ENCODE measurements around the gene LRRK1. TPM values are rescaled to one million over a fixed set of nuclear protein-coding genes. Genes with fewer than 3 reads are reported as not detected.

The LRRK1 gene
- total RNA-seq, 1 donor from 2014 or later, result 3.0 TPM

GRCh38 chr15:101060576-101061551 is 141.7 kb downstream of the LRRK1 start:
- H3K4me1 ChIP-seq, result peaks cover 15% of the 10 kb centered on the region
- H3K9me3 ChIP-seq (replicated peaks), result no peaks in the 10 kb centered on the region
- no peak overlapping the region for H3K27ac ChIP-seq (replicated peaks)
- TF ChIP-seq CTCF (IDR thresholded peaks at IDR 0.05; ENCODE audit: borderline replicate concordance), result no peak
- H3K27me3 ChIP-seq (ENCODE audit: low read depth), result no peaks in the 10 kb centered on the region
- peaks cover 23% of the 10 kb centered on the region for H3K36me3 ChIP-seq
- DNase-seq, result no peak
- H3K4me3 ChIP-seq, result no peak overlapping the region
- intact Hi-C loops (cut with micrococcal nuclease), result no loop called here

DNA sequence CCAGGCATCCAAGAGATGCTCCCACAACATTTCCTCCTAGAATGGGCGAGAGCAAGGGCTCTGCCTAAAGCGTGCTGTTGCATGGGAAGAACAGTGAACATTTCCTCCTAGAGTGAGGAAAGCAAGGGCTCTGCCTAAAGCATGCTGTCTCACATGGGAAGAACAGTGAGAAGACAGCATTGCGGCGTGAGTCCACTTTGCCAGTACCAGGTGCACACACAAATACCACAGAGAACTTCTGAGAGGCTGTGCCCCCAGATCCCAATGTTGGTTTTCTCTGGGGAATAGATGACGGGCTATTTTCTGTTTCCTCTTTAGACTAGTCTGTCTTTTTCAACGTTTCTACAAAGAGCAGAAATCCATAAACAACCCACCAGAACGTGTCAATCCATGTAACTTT is 142.9 kb downstream of the LRRK1 start:
- Histone ChIP-seq H3K4me1 (peaks cover 15% of the 10 kb centered on the region), H3K4me3 (no peak overlapping the region), H3K36me3 (peaks cover 23% of the 10 kb centered on the region), H3K9me3 (replicated peaks) (no peaks in the 10 kb centered on the region), H3K27me3 (ENCODE audit: low read depth) (no peaks in the 10 kb centered on the region), H3K27ac (replicated peaks) (no peak overlapping the region)
- no peak for TF ChIP-seq CTCF (IDR thresholded peaks at IDR 0.05; ENCODE audit: borderline replicate concordance)
- DNase-seq, result no peak
- intact Hi-C loops (cut with micrococcal nuclease), result no loop called here

- Histone ChIP-seq H3K4me1 (peaks cover 16% of the 10 kb centered on the region), H3K27me3 (ENCODE audit: low read depth) (no peaks in the 10 kb centered on the region), H3K36me3 (peaks cover 23% of the 10 kb centered on the region), H3K27ac (replicated peaks) (no peak overlapping the region), H3K9me3 (replicated peaks) (no peaks in the 10 kb centered on the region), H3K4me3 (no peak overlapping the region)
- intact Hi-C loops (cut with micrococcal nuclease), result no loop called here
- no peak for DNase-seq
- TF ChIP-seq CTCF (IDR thresholded peaks at IDR 0.05; ENCODE audit: borderline replicate concordance), result no peak
Observed at GRCh38 chr15:101062471-101063171, 143.5 kb downstream of the LRRK1 start.

DNA sequence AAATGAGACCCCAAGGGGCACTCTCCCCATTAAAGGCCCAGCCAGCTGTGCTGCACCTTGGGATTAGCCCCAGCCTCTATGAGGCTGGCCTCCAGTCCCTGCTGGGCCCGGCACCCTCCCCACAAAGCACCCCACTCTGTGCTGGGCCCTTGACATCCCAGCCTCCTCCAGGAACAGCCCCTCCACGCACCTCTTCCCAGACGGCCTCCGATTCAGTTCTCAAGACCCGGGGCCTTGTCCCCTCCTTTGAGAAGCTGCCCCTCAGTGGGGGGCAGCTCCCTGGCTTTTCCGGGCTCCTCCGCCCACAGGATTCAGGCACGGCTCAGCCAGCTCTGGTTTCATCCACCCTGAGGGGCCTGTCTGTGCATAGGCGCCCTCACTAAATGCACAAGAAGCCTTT is 144.1 kb downstream of the LRRK1 start:
- Histone ChIP-seq H3K4me1 (peaks cover 22% of the 10 kb centered on the region), H3K9me3 (replicated peaks) (no peaks in the 10 kb centered on the region), H3K27ac (replicated peaks) (no peak overlapping the region), H3K4me3 (no peak overlapping the region), H3K27me3 (ENCODE audit: low read depth) (no peaks in the 10 kb centered on the region), H3K36me3 (peaks cover 23% of the 10 kb centered on the region)
- intact Hi-C loops (cut with micrococcal nuclease), result no loop called here
- no peak for TF ChIP-seq CTCF (IDR thresholded peaks at IDR 0.05; ENCODE audit: borderline replicate concordance)
- DNase-seq, result no peak

DNA sequence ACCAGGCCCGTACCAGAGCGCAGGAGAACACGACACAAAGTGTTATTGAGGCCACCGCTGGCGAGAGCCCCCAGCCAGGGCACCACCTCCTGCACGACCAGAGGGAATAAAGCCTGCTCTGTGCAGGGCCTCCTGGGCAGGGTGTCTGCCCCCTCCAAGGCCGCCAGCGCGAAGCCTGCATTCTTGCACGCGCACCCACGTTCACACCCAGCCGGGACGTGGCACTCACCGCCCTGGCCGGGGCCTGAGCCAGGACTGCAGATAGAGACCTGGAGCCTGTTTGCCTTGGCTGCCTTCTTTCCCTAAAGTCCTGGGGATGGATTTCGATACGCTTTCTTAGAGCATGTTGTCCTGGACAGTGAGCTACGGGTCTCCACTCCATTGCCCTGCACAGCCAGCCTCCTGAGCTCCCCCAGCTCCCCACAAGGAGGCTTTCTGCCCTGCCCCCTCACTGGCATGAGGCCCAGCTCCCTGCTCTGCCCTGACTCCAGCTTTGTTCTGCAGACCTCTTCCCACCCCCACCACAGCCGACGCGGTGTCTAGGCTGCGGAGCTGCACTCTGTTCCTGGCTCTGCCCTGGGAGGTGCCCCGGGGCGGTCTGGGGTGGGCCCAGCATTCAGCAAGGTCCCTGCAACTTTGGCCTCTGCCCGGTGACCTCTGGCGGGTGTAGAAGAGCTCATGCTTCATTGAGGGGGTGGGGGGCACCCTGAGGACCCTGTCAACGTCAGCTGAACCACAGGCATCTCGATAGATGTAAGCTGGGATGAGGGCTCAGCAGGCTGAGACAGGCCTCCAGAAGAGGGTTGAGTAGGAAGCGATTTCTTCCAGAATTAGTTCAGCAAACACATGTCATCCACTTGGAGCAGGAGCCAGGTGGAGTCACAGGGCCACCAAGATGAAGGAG is 145.0 kb downstream of the LRRK1 start:
- intact Hi-C loops (cut with micrococcal nuclease), result no loop called here
- Histone ChIP-seq H3K27ac (replicated peaks) (peak overlapping the region; percentile 33), H3K36me3 (peaks cover 20% of the 10 kb centered on the region), H3K4me3 (peak overlapping the region; percentile 2), H3K4me1 (peaks cover 31% of the 10 kb centered on the region), H3K9me3 (replicated peaks) (no peaks in the 10 kb centered on the region), H3K27me3 (ENCODE audit: low read depth) (no peaks in the 10 kb centered on the region)
- peak; percentile 58 for DNase-seq
- no peak for TF ChIP-seq CTCF (IDR thresholded peaks at IDR 0.05; ENCODE audit: borderline replicate concordance)
